ENCODE results near the gene PGAP1. TPM values are rescaled to one million over a fixed set of nuclear protein-coding genes. Genes with fewer than 3 reads are reported as not detected.

PGAP1 gene
- total RNA-seq, 2 donors from 2014 or later, result 39.2 to 43.6 TPM

GRCh38 chr2:196944570-196944969 is 18.1 kb upstream of the PGAP1 start:
- H3K9me3 ChIP-seq (ENCODE audit: control insufficient read depth, low read length), result peaks cover 8% of the 10 kb centered on the region
- no peaks in the 10 kb centered on the region for H3K36me3 Mint-ChIP-seq (ENCODE audit: low read depth)
- H3K27me3 ChIP-seq (ENCODE audit: control insufficient read depth, insufficient read depth, low read length, poor library complexity, severe bottlenecking), result no peaks in the 10 kb centered on the region
- no peak overlapping the region for H3K27ac Mint-ChIP-seq
- DNase-seq, result no peak
- no peak overlapping the region for H3K4me3 Mint-ChIP-seq
- H3K4me1 ChIP-seq (ENCODE audit: control insufficient read depth, insufficient read depth, low read length), result no peaks in the 10 kb centered on the region
- H3K9me3 Mint-ChIP-seq, result peaks cover 2% of the 10 kb centered on the region
- H3K4me1 Mint-ChIP-seq, result peaks cover 5% of the 10 kb centered on the region
- no peak overlapping the region for H3K9ac ChIP-seq (ENCODE audit: extremely low read depth, low read length, poor library complexity, severe bottlenecking)
- no peak overlapping the region for H3K4me3 ChIP-seq (ENCODE audit: low read length)
- WGBS, 2 experiments (ENCODE audit: insufficient coverage in 1 of 2, insufficient read length in 1 of 2), result 71 to 79% methylated on average over 4 of the region's 4 CpGs
- TF ChIP-seq, protein P1, sequence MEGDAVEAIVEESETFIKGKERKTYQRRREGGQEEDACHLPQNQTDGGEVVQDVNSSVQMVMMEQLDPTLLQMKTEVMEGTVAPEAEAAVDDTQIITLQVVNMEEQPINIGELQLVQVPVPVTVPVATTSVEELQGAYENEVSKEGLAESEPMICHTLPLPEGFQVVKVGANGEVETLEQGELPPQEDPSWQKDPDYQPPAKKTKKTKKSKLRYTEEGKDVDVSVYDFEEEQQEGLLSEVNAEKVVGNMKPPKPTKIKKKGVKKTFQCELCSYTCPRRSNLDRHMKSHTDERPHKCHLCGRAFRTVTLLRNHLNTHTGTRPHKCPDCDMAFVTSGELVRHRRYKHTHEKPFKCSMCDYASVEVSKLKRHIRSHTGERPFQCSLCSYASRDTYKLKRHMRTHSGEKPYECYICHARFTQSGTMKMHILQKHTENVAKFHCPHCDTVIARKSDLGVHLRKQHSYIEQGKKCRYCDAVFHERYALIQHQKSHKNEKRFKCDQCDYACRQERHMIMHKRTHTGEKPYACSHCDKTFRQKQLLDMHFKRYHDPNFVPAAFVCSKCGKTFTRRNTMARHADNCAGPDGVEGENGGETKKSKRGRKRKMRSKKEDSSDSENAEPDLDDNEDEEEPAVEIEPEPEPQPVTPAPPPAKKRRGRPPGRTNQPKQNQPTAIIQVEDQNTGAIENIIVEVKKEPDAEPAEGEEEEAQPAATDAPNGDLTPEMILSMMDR (conservative IDR thresholded peaks at IDR 0.05), result no peak
- no peak overlapping the region for H3K27ac ChIP-seq (ENCODE audit: low read depth, low read length)
- H3K27me3 Mint-ChIP-seq (ENCODE audit: insufficient read depth), result no peaks in the 10 kb centered on the region
- H3K36me3 ChIP-seq (ENCODE audit: control insufficient read depth, insufficient read depth, low read length), result no peaks in the 10 kb centered on the region

GRCh38 chr2:196941398-196942078 is 15.0 kb upstream of the PGAP1 start:
- Histone ChIP-seq H3K9me3 (ENCODE audit: control insufficient read depth, low read length) (no peaks in the 10 kb centered on the region), H3K4me1 (ENCODE audit: control insufficient read depth, insufficient read depth, low read length) (no peaks in the 10 kb centered on the region), H3K9ac (ENCODE audit: extremely low read depth, low read length, poor library complexity, severe bottlenecking) (no peak overlapping the region), H3K36me3 (ENCODE audit: control insufficient read depth, insufficient read depth, low read length) (no peaks in the 10 kb centered on the region), H3K4me3 (ENCODE audit: low read length) (no peak overlapping the region), H3K27me3 (ENCODE audit: control insufficient read depth, insufficient read depth, low read length, poor library complexity, severe bottlenecking) (no peaks in the 10 kb centered on the region), H3K27ac (ENCODE audit: low read depth, low read length) (no peak overlapping the region)
- WGBS, 2 experiments (ENCODE audit: insufficient coverage in 1 of 2, insufficient read length in 1 of 2), result 82 to 90% methylated on average over 2 to 4 of the region's 4 CpGs
- Mint-ChIP-seq H3K27me3 (ENCODE audit: insufficient read depth) (no peaks in the 10 kb centered on the region), H3K4me3 (no peak overlapping the region), H3K9me3 (no peaks in the 10 kb centered on the region), H3K27ac (no peak overlapping the region), H3K36me3 (ENCODE audit: low read depth) (no peaks in the 10 kb centered on the region), H3K4me1 (peaks cover 5% of the 10 kb centered on the region)
- DNase-seq, result no peak
- TF ChIP-seq, protein P1 (conservative IDR thresholded peaks at IDR 0.05), result no peak

DNA sequence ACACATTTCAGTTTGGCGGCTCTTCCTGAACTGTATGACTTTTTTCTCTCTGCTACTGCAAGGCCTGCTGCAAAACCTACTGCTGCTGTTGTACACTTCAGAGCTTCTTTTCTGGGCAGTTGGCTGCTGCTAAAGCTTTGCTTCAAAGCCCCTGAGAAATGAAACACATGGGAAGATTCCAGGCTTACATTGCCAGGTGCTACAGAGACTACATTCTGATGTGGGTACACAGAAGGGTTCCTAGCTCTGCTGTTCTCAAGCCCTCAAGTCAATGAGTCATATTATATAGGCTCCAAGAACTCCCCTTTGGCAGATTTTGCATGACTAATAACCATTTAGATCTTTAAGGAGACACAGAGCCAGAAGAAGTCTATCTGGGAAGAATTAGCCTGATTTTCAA is 12.9 kb upstream of the PGAP1 start:
- no peak overlapping the region for H3K4me3 ChIP-seq (ENCODE audit: low read length)
- no peaks in the 10 kb centered on the region for H3K36me3 ChIP-seq (ENCODE audit: control insufficient read depth, insufficient read depth, low read length)
- Mint-ChIP-seq H3K36me3 (ENCODE audit: low read depth) (no peaks in the 10 kb centered on the region), H3K9me3 (no peaks in the 10 kb centered on the region), H3K27me3 (ENCODE audit: insufficient read depth) (no peaks in the 10 kb centered on the region), H3K4me3 (no peak overlapping the region), H3K4me1 (peaks cover 2% of the 10 kb centered on the region), H3K27ac (no peak overlapping the region)
- no peaks in the 10 kb centered on the region for H3K27me3 ChIP-seq (ENCODE audit: control insufficient read depth, insufficient read depth, low read length, poor library complexity, severe bottlenecking)
- H3K9ac ChIP-seq (ENCODE audit: extremely low read depth, low read length, poor library complexity, severe bottlenecking), result no peak overlapping the region
- H3K27ac ChIP-seq (ENCODE audit: low read depth, low read length), result no peak overlapping the region
- no peak for DNase-seq
- no peaks in the 10 kb centered on the region for H3K4me1 ChIP-seq (ENCODE audit: control insufficient read depth, insufficient read depth, low read length)
- 93 to 96% methylated on average over 1 of the region's 1 CpG for WGBS, 2 experiments (ENCODE audit: insufficient coverage in 1 of 2, insufficient read length in 1 of 2)
- H3K9me3 ChIP-seq (ENCODE audit: control insufficient read depth, low read length), result no peaks in the 10 kb centered on the region
- TF ChIP-seq, protein P1 (conservative IDR thresholded peaks at IDR 0.05), result no peak
